HUES64 (cell line): ENCODE measurements around the gene CXXC5. TPM values are rescaled to one million over a fixed set of nuclear protein-coding genes. Genes with fewer than 3 reads are reported as not detected.
A peak's percentile ranks its signal among the peaks of the same experiment; 100 is the strongest.
"Not testable (repeated sequence)": the region's sequence is repeated elsewhere in the genome, so short reads cannot be mapped to it uniquely, and the experiment has no call there.

Experiments used
- H3K27ac ChIP-seq: 2 replicates; pipeline ENCODE4 v1.7.0; 2013; ENCODE audit warnings: low read depth, low read length, inconsistent platforms
- H3K27me3 ChIP-seq: 2 replicates; pipeline ENCODE4 v1.6.1; 2013; ENCODE audit warnings: mild to moderate bottlenecking, low read length; ENCODE audit not compliant: insufficient read depth
- H3K36me3 ChIP-seq: 2 replicates; pipeline ENCODE4 v1.6.1; 2013; ENCODE audit warnings: mild to moderate bottlenecking, low read length; ENCODE audit not compliant: insufficient read depth
- H3K4me1 ChIP-seq: 2 replicates; pipeline ENCODE4 v1.6.1; 2013; ENCODE audit warnings: mild to moderate bottlenecking, low read length, moderate library complexity; ENCODE audit not compliant: insufficient read depth
- H3K4me3 ChIP-seq: 2 replicates; pipeline ENCODE4 v1.5.1; 2013; ENCODE audit warnings: mild to moderate bottlenecking, low read length, moderate library complexity
- H3K9ac ChIP-seq: 2 replicates; pipeline ENCODE4 v1.6.1; 2013; ENCODE audit warnings: mild to moderate bottlenecking, low read depth, low read length
- H3K9me3 ChIP-seq: 2 replicates; pipeline ENCODE4 v1.6.1; 2013; ENCODE audit warnings: low read depth, low read length; ENCODE audit not compliant: insufficient read depth
- WGBS: fragments of 150-250, 120-280 bp; methylation state at CpG from one replicate; pipeline ENCODE4 v1.1.7; 2013; ENCODE audit warnings: missing lambda C conversion rate; 5-methylcytosine and 5-hydroxymethylcytosine counted together
- polyA plus RNA-seq, 2 experiments: library from polyadenylated mRNA; stranded (reverse); fragments of 50-300 nt; gene quantifications; one replicate each; pipeline ENCODE4 v1.2.3, GENCODE V29; 2013

Gene CXXC5
- 83.6 TPM for polyA plus RNA-seq (2013, experiment 1 of 2)
- polyA plus RNA-seq (2013, experiment 2 of 2): 88.1 TPM

- peaks cover 30% of the 10 kb centered on the region for H3K4me1 ChIP-seq
- peak within 1 kb of the TSS; percentile 79 for H3K9ac ChIP-seq
- H3K4me3 ChIP-seq: peak within 1 kb of the TSS; percentile 87
- peak within 1 kb of the TSS; percentile 94; the same call in 1 of the 2 replicates for H3K27ac ChIP-seq
- H3K36me3 ChIP-seq: no peaks in the 10 kb centered on the region
- WGBS: under 1% methylated on average over 93 of the region's 106 CpGs
- peaks cover 35% of the 10 kb centered on the region for H3K27me3 ChIP-seq
- no peaks in the 10 kb centered on the region for H3K9me3 ChIP-seq
Observed at GRCh38 chr5:139648205-139649081, at the start of gene CXXC5. Gene CXXC5 (plus strand): TSS chr5:139648349. CDS start chr5:139680524, 32,175 bp downstream.

GRCh38 chr5:139598601-139598965 lies 49.6 kb upstream of the CXXC5 start:
- peaks cover 43% of the 10 kb centered on the region for H3K36me3 ChIP-seq
- H3K27ac ChIP-seq, H3K4me3 ChIP-seq, H3K27me3 ChIP-seq, H3K9me3 ChIP-seq, H3K9ac ChIP-seq, H3K4me1 ChIP-seq: not testable (repeated sequence)
- 97% methylated on average over 5 of the region's 5 CpGs for WGBS

- no peak overlapping the region for H3K4me3 ChIP-seq
- H3K27me3 ChIP-seq: no peaks in the 10 kb centered on the region
- H3K27ac ChIP-seq: no peak overlapping the region
- no peaks in the 10 kb centered on the region for H3K9me3 ChIP-seq
- H3K4me1 ChIP-seq: no peaks in the 10 kb centered on the region
- peaks cover 55% of the 10 kb centered on the region for H3K36me3 ChIP-seq
- no peak overlapping the region for H3K9ac ChIP-seq
- WGBS: 97% methylated on average over 7 of the region's 7 CpGs
Observed at GRCh38 chr5:139600336-139600949, 47.7 kb upstream of the CXXC5 start.

GRCh38 chr5:139601429-139601828 lies 46.7 kb upstream of the CXXC5 start:
- no peak overlapping the region for H3K9ac ChIP-seq
- no peak overlapping the region for H3K4me3 ChIP-seq
- no peaks in the 10 kb centered on the region for H3K9me3 ChIP-seq
- H3K27me3 ChIP-seq: no peaks in the 10 kb centered on the region
- H3K4me1 ChIP-seq: no peaks in the 10 kb centered on the region
- H3K36me3 ChIP-seq: peaks cover 62% of the 10 kb centered on the region
- WGBS: 98% methylated on average over 12 of the region's 12 CpGs
- no peak overlapping the region for H3K27ac ChIP-seq

- H3K27me3 ChIP-seq, H3K9me3 ChIP-seq, H3K4me1 ChIP-seq, H3K4me3 ChIP-seq, H3K27ac ChIP-seq, H3K9ac ChIP-seq: not testable (repeated sequence)
- peaks cover 66% of the 10 kb centered on the region for H3K36me3 ChIP-seq
- 95% methylated on average over 9 of the region's 9 CpGs for WGBS
Observed at GRCh38 chr5:139601948-139602347, 46.2 kb upstream of the CXXC5 start.

GRCh38 chr5:139605887-139606286 lies 42.3 kb upstream of the CXXC5 start:
- Histone ChIP-seq H3K9ac (no peak overlapping the region), H3K36me3 (peaks cover 62% of the 10 kb centered on the region), H3K27ac (no peak overlapping the region), H3K4me3 (no peak overlapping the region), H3K4me1 (no peaks in the 10 kb centered on the region), H3K27me3 (no peaks in the 10 kb centered on the region), H3K9me3 (no peaks in the 10 kb centered on the region)
- 98% methylated on average over 8 of the region's 8 CpGs for WGBS

GRCh38 chr5:139611703-139612584 lies 36.2 kb upstream of the CXXC5 start:
- Histone ChIP-seq H3K36me3 (peaks cover 57% of the 10 kb centered on the region), H3K9me3 (no peaks in the 10 kb centered on the region), H3K27ac (no peak overlapping the region), H3K27me3 (no peaks in the 10 kb centered on the region), H3K4me3 (no peak overlapping the region), H3K9ac (no peak overlapping the region), H3K4me1 (no peaks in the 10 kb centered on the region)
- 93% methylated on average over 5 of the region's 5 CpGs for WGBS

GRCh38 chr5:139619861-139620260 lies 28.3 kb upstream of the CXXC5 start:
- H3K9ac ChIP-seq: no peak overlapping the region
- 97% methylated on average over 3 of the region's 5 CpGs for WGBS
- no peak overlapping the region for H3K4me3 ChIP-seq
- no peaks in the 10 kb centered on the region for H3K4me1 ChIP-seq
- no peaks in the 10 kb centered on the region for H3K27me3 ChIP-seq
- no peaks in the 10 kb centered on the region for H3K9me3 ChIP-seq
- peaks cover 84% of the 10 kb centered on the region for H3K36me3 ChIP-seq
- no peak overlapping the region for H3K27ac ChIP-seq

GRCh38 chr5:139625398-139625797 lies 22.8 kb upstream of the CXXC5 start:
- H3K4me3 ChIP-seq, H3K9ac ChIP-seq, H3K27me3 ChIP-seq, H3K4me1 ChIP-seq, H3K9me3 ChIP-seq, H3K27ac ChIP-seq: not testable (repeated sequence)
- WGBS: 97% methylated on average over 5 of the region's 5 CpGs
- H3K36me3 ChIP-seq: peaks cover 86% of the 10 kb centered on the region

- peaks cover 5% of the 10 kb centered on the region for H3K4me1 ChIP-seq
- H3K27ac ChIP-seq: no peak overlapping the region
- no peaks in the 10 kb centered on the region for H3K9me3 ChIP-seq
- peaks cover 40% of the 10 kb centered on the region for H3K36me3 ChIP-seq
- no peak overlapping the region for H3K4me3 ChIP-seq
- no peak overlapping the region for H3K9ac ChIP-seq
- no peaks in the 10 kb centered on the region for H3K27me3 ChIP-seq
Observed at GRCh38 chr5:139630855-139631254, 17.3 kb upstream of the CXXC5 start.
